CD14-positive monocyte (primary cell): ENCODE results near the gene STK32A. TPM values are rescaled to one million over a fixed set of nuclear protein-coding genes. Genes with fewer than 3 reads are reported as not detected.

Experiments used
- DNase-seq, 3 donors: peaks; one replicate each; pipeline ENCODE4 v3.0.0-alpha.2; 2011 to 2022
- H2AFZ ChIP-seq: 2 replicates; pipeline ENCODE4 v1.6.0; 2012; ENCODE audit warnings: mild to moderate bottlenecking, low read depth, low read length, inconsistent platforms; ENCODE audit not compliant: insufficient read depth, poor library complexity, severe bottlenecking
- H3K27ac ChIP-seq, 2 donors: 1 replicate in 1 of 2; 2 replicates in 1 of 2; pipeline ENCODE4 v1.5.1; 2012 to 2013; ENCODE audit warnings: low read length in 2 of 2, control low read depth in 1 of 2, inconsistent platforms in 1 of 2, low read depth in 1 of 2, mild to moderate bottlenecking in 1 of 2
- H3K27me3 ChIP-seq, 2 donors: one replicate each; pipeline versions ENCODE4 v1.6.0 to v1.6.1; 2011 to 2013; ENCODE audit warnings: low read length in 2 of 2; ENCODE audit not compliant: control insufficient read depth in 2 of 2, insufficient read depth in 2 of 2
- H3K36me3 ChIP-seq, 2 donors: replicated peaks in 1 of 2; 1 replicate in 1 of 2; 2 replicates in 1 of 2; pipeline versions ENCODE4 v1.5.1 to v1.6.1; 2012 to 2013; ENCODE audit warnings: low read length in 2 of 2, control low read depth in 1 of 2, inconsistent platforms in 1 of 2, mild to moderate bottlenecking in 1 of 2; ENCODE audit not compliant: insufficient read depth in 2 of 2, control insufficient read depth in 1 of 2
- H3K4me1 ChIP-seq, 2 donors: 1 replicate in 1 of 2; 2 replicates in 1 of 2; pipeline versions ENCODE4 v1.5.1 to v1.6.1; 2012 to 2013; ENCODE audit warnings: low read length in 2 of 2, control low read depth in 1 of 2, inconsistent platforms in 1 of 2, mild to moderate bottlenecking in 1 of 2, moderate library complexity in 1 of 2; ENCODE audit not compliant: insufficient read depth in 2 of 2, control insufficient read depth in 1 of 2
- H3K4me2 ChIP-seq: replicated peaks from 2 replicates; pipeline ENCODE3; 2012; ENCODE audit warnings: low read length, moderate library complexity, mild to moderate bottlenecking; ENCODE audit not compliant: poor library complexity, severe bottlenecking; ENCODE audit errors: extremely low read depth
- H3K4me3 ChIP-seq, 3 experiments: fragments of 200-600 bp in 1 of 3; sonication (generic) in 1 of 3; replicated peaks in 1 of 3; 1 replicate in 2 of 3; 2 replicates in 1 of 3; pipeline ENCODE4 v1.5.1; 2011 to 2013; ENCODE audit warnings: low read length in 3 of 3, mild to moderate bottlenecking in 3 of 3, control low read depth in 2 of 3, low read depth in 2 of 3, inconsistent platforms in 1 of 3, moderate library complexity in 1 of 3
- H3K79me2 ChIP-seq: 2 replicates; pipeline ENCODE4 v1.6.0; 2012; ENCODE audit warnings: mild to moderate bottlenecking, control low read depth, inconsistent platforms, low read length, moderate library complexity; ENCODE audit not compliant: insufficient read depth
- H3K9ac ChIP-seq: 2 replicates; pipeline ENCODE4 v1.6.0; 2017; ENCODE audit warnings: low read length, mild to moderate bottlenecking; ENCODE audit not compliant: insufficient read depth, poor library complexity, severe bottlenecking
- H3K9me3 ChIP-seq, 2 donors: replicated peaks in 1 of 2; 1 replicate in 1 of 2; 2 replicates in 1 of 2; pipeline versions ENCODE4 v1.5.1 to v1.6.1; 2012 to 2013; ENCODE audit warnings: low read length in 2 of 2, control low read depth in 1 of 2; ENCODE audit not compliant: control insufficient read depth in 1 of 2, insufficient read depth in 1 of 2
- H4K20me1 ChIP-seq: 2 replicates; pipeline ENCODE4 v1.6.0; 2012; ENCODE audit warnings: mild to moderate bottlenecking, low read length, control low read depth, moderate library complexity; ENCODE audit not compliant: insufficient read depth
- H3K27ac Mint-ChIP-seq, 7 donors: one replicate each; pipeline ENCODE4 v1.8.0; 2020; ENCODE audit warnings: mild to moderate bottlenecking in 7 of 7, mixed read lengths in 7 of 7, moderate library complexity in 6 of 7, inconsistent platforms in 2 of 7
- H3K27me3 Mint-ChIP-seq, 3 donors: one replicate each; pipeline ENCODE4 v1.8.0; 2021 to 2022; ENCODE audit warnings: low read depth in 3 of 3, mild to moderate bottlenecking in 3 of 3, mixed read lengths in 3 of 3, moderate library complexity in 3 of 3, inconsistent platforms in 1 of 3
- H3K36me3 Mint-ChIP-seq, 2 donors: one replicate each; pipeline ENCODE4 v1.8.0; 2020; ENCODE audit warnings: mixed read lengths in 2 of 2, inconsistent platforms in 1 of 2, mild to moderate bottlenecking in 1 of 2
- H3K4me1 Mint-ChIP-seq: one replicate; pipeline ENCODE4 v1.8.0; 2020; ENCODE audit warnings: mild to moderate bottlenecking, mixed read lengths
- H3K4me3 Mint-ChIP-seq, 2 donors: one replicate each; pipeline ENCODE4 v1.8.0; 2020; ENCODE audit warnings: mild to moderate bottlenecking in 2 of 2, mixed read lengths in 2 of 2, moderate library complexity in 1 of 2
- H3K9me3 Mint-ChIP-seq, 7 donors: one replicate each; pipeline ENCODE4 v1.8.0; 2020 to 2022; ENCODE audit warnings: mixed read lengths in 7 of 7, mild to moderate bottlenecking in 6 of 7, moderate library complexity in 6 of 7, inconsistent platforms in 2 of 7
- CTCF ChIP-seq: fragments of 200-600 bp; IDR thresholded peaks from one replicate; pipeline ENCODE4 v1.8.0; 2022; ENCODE audit warnings: antibody characterized with exemption, mild to moderate bottlenecking
- WGBS: methylation state at CpG from one replicate; pipeline ENCODE4 v1.1.5; 2013; ENCODE audit warnings: missing lambda C conversion rate; ENCODE audit not compliant: insufficient coverage; 5-methylcytosine and 5-hydroxymethylcytosine counted together
- intact Hi-C, 2 donors: fragments of 100-400 bp; cut with micrococcal nuclease; formaldehyde crosslinking; loops; one replicate each; pipeline versions ENCODE4 v1.15.0 to v1.15.1; 2023
- polyA plus RNA-seq, 3 donors: library from polyadenylated mRNA; depleted of rRNA in 1 of 3; unstranded in 2 of 3; stranded (reverse) in 1 of 3; fragments of 300-500 nt in 2 of 3; fragments of >200 nt in 1 of 3; fragmentation: Illumina TruSeq in 2 of 3; gene quantifications; 1 replicate in 2 of 3; 2 replicates in 1 of 3; pipeline ENCODE4 v1.2.3, GENCODE V29; 2012 to 2021

STK32A gene
- polyA plus RNA-seq, 3 donors = not detected

DNA sequence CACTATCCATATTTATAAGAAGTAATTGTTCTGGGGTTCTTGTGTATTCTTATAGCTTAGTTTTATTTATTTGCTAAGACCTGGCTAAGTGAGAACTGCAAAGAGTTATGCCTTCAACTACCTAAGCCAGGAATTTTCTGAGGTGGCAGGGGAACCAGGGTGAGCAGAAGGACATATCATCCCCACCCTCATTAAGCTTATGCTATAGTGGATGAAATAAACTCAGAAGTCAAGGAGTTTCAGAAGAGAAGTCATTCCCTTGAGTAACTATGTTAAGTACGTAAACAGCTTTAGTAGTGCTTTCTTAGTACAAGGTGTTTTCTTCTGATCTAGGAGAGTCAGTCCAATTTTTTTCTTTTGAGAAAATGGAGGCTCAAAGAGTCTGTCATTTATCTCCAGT lies 41.7 kb downstream of the STK32A start:
- H3K79me2 ChIP-seq = no peaks in the 10 kb centered on the region
- DNase-seq = no peak
- no peak overlapping the region for H3K4me3 Mint-ChIP-seq
- H3K27ac Mint-ChIP-seq = no peak overlapping the region
- H3K27me3 Mint-ChIP-seq = peaks cover 0 to 6% (median 3%) of the 10 kb centered on the region in 3 donors
- H3K4me1 Mint-ChIP-seq = no peaks in the 10 kb centered on the region
- WGBS = no CpG with 5 or more reads among the region's 1 CpG
- intact Hi-C loops = no loop called here
- H3K27ac ChIP-seq = no peak overlapping the region
- peaks cover 0 to 17% (median 2%) of the 10 kb centered on the region in 7 donors for H3K9me3 Mint-ChIP-seq
- H3K9me3 ChIP-seq = no peaks in the 10 kb centered on the region
- H3K4me3 ChIP-seq = no peak overlapping the region
- H4K20me1 ChIP-seq = no peaks in the 10 kb centered on the region
- no peak for TF ChIP-seq CTCF
- no peaks in the 10 kb centered on the region for H3K4me1 ChIP-seq
- no peak overlapping the region for H3K9ac ChIP-seq
- no peak overlapping the region for H2AFZ ChIP-seq
- no peak overlapping the region for H3K4me2 ChIP-seq
- H3K36me3 Mint-ChIP-seq = no peaks in the 10 kb centered on the region
- no peaks in the 10 kb centered on the region for H3K27me3 ChIP-seq
- H3K36me3 ChIP-seq = no peaks in the 10 kb centered on the region

- H3K79me2 ChIP-seq = no peaks in the 10 kb centered on the region
- TF ChIP-seq CTCF = no peak
Observed at GRCh38 chr5:147286296-147286695, 51.5 kb downstream of the STK32A start.

More at GRCh38 chr5:147286296-147286695, 51.5 kb downstream of the STK32A start:
- H3K27ac Mint-ChIP-seq = no peak overlapping the region
- WGBS = 100% methylated on average over 1 of the region's 1 CpG
- peaks cover 0 to 6% of the 10 kb centered on the region in 2 donors for H3K9me3 ChIP-seq
- H3K4me2 ChIP-seq = no peak overlapping the region
- H3K4me3 Mint-ChIP-seq = no peak overlapping the region
- H4K20me1 ChIP-seq = no peaks in the 10 kb centered on the region
- DNase-seq = no peak
- no peaks in the 10 kb centered on the region for H3K27me3 ChIP-seq
- no peaks in the 10 kb centered on the region for H3K4me1 ChIP-seq
- intact Hi-C loops = no loop called here
- H3K36me3 Mint-ChIP-seq = no peaks in the 10 kb centered on the region
- no peak overlapping the region for H3K4me3 ChIP-seq
- H3K9me3 Mint-ChIP-seq = peaks cover 3 to 13% (median 8%) of the 10 kb centered on the region in 7 donors
- H3K27me3 Mint-ChIP-seq = peaks cover 0 to 4% (median 2%) of the 10 kb centered on the region in 3 donors
- H3K9ac ChIP-seq = no peak overlapping the region
- H3K36me3 ChIP-seq = no peaks in the 10 kb centered on the region
- no peaks in the 10 kb centered on the region for H3K4me1 Mint-ChIP-seq
- H3K27ac ChIP-seq = no peak overlapping the region
- H2AFZ ChIP-seq = no peak overlapping the region
